GM12891 (cell line): ENCODE data around the gene DIDO1.
A peak's percentile ranks its signal among the peaks of the same experiment; 100 is the strongest.

Source experiments
- PAX5 ChIP-seq: IDR thresholded peaks from 2 replicates; pipeline ENCODE4 v1.6.1; 2011; ENCODE audit warnings: low read length, moderate library complexity, mild to moderate bottlenecking; ENCODE audit not compliant: insufficient read depth, severe bottlenecking
- POLR2A ChIP-seq: IDR thresholded peaks from 2 replicates; pipeline ENCODE4 v1.6.1; 2011; ENCODE audit warnings: low read depth, low read length, control low read depth
- POLR2AphosphoS5 ChIP-seq: IDR thresholded peaks from 2 replicates; pipeline ENCODE4 v1.6.1; 2011; ENCODE audit warnings: low read depth, low read length, control low read depth

DNA sequence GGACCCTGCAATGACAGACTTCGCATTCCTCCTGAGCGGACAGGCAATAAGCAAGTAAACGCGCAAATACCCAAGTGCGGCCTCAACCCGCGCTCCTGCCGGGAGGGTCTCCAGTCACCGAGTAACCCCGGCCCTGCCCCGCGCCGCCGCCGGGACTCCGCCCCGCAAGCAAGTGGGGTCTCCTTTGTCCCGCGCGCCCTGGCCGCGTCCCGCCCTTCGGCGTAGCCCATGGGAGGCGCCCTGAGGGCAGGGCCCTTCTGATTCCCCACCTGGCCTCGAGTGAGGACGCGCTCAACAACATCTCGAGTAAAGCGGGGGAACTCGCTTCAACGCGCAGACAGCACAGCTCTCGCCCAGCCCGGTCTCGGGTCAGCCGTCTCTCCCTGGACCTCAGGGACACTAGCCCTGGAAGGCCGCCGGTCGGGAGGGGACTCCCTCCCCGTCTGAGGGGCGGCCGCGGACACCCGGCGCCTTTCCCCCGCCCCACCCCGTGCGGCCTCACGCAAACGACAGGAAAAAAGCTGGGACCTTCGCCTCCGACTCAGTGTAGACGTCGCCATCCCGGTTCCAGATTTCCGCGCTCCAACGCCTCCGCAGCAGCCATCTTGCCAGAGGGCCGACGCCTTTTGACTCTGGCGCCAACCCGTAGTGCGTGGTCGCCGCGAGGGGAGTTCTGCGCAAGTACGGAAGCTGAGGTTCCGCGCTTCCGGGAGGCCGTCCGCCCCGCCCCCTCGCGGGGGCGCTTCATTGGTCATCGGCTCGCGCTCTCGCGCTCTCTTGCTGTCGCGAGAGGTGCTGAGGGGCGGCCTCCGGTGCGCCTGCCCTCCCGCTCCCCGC is 11.2 kb upstream of the DIDO1 start:
- TF ChIP-seq PAX5 = peak; percentile 85
- TF ChIP-seq POLR2AphosphoS5 = peak; percentile 72; the same call in 1 of the 2 replicates
- TF ChIP-seq POLR2A = peak; percentile 63
